ENCODE data around the gene KLF2.
"Not testable (repeated sequence)": the region's sequence is repeated elsewhere in the genome, so short reads cannot be mapped to it uniquely, and the experiment has no call there.

Gene KLF2

DNA sequence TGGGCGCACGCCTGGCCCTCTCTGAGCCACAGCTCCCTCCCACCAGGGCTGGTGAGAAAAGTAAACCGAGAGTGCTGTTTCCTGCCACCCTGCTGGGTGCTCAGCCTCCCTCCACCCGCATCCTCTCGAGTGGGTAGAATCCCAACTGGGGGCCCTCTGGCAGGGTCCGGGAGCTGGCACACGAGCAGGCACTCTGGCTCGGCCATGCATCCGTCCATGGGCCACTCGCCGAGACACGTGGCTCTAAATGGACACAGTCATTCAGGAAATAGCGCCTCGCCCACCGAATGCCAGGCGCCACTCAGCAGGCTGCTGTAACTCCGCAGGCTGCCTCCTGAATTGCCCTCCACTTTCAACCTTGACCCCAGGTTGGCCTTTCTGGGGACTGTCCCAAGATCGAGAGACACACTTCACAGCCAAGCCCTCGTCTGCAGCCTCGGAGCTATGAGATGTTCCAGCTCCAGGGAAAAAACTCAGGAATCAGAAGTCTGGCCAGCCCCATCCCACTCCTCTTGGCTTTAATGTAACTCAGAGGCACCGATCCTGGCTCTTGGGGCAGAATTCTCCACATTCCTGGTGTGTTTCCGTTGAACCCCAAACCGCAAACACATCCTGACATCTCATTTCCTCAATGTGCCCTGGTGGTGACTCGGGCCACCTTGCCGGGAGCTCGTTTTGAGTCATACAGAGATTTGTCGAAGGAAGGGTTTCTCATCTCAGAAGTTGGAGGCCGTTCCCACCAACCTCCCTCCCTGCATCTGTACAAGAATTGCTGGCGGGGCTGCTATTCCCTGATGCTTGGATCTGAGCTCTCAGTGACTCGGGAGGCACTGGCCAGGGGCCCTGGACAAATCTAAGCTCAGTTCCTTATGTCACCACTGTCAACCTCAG lies 14.1 kb downstream of the KLF2 start:
- DNase-seq (ENCODE audit: low spot score): peak; percentile 25

DNA sequence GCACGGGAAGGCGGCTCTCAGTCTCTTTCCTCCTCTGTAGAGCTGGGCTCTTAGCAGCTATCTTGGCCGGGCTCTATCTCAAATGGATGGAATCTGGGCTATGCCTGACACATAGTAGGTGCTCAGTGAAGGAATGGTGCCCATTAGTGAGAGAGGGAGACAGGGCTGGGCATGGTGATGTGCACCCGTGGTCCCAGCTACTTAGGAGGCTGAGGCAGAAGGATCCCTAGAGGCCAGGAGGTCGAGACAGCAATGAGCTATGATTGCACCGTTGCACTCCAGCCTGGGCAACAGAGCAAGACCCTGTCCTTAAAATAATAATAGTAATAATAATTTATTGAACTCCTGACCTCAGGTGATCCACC lies 14.7 kb downstream of the KLF2 start:
- no peak for DNase-seq (ENCODE audit: low spot score)

DNA sequence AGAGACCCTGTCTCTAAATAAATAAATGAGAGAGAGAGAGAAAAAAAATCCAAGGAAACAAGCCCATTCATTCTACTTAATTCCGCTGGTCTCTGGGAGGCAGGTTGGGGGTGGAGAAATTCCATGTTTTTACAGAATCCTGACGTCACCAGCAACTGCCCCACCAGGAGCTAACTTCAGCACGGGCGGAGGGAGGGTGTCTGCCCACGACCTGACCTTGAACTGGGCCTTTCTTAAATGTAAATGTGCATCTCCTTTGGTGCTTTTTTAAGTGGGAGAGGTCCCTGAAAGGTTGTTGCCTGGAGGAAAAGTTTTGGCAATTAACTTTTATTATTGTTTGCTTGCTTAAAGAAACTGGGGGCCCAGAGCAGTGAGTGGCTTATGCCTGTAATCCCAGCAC lies 15.5 kb downstream of the KLF2 start:
- no peak for DNase-seq (ENCODE audit: low spot score)

DNA sequence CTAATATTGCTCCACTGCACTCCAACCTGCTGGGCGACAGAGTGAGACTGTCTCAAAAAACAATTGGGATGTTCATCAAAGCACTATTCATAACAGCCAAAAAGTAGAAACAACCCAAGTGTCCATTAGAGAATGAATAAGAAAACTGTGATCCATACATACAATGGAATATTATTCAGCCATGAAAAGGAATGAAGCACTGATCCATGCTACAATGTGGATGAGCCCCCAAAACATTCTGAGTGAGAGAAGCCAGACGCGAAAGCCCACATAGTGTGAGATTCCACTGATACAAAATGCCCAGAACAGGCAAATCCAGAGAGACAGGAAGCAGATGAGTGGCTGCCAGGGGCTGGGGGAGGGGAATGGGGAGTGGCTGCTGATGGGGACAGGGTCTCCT lies 16.0 kb downstream of the KLF2 start:
- DNase-seq (ENCODE audit: low spot score): no peak

DNA sequence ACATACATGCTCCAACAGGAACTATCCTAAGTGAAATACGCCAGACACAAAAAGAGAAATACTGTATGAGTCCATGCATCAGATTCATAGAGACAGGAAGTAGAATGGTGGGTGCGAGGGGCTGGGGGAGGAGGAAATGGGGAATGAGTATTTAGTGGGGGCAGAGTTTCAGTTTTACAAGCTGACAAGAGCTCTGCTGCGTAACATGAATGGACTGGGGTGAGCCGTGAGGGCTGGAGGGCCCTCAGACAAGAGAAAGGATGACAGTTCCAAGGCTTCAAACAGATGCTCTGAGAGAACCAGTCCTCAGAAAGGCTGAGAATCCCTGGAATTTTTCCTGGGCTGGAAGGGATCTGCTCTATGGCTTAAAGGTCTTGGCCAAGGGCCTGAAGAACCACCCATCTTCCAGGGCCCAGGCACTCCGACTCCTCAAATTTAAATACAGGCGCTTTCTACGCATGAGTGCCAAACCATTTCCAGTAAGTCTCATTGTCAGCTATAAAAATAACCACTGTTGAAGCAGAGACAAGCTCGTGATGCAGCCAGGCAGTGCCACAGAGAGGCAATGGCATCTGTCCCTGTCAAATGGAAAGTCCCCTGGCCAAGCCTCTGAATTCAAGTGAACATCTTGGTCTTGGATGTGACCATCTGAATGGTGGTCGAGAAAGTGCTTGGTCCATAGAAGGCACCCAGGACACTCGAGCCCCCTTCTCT lies 17.5 kb downstream of the KLF2 start:
- DNase-seq (ENCODE audit: low spot score): peak; percentile 58

DNA sequence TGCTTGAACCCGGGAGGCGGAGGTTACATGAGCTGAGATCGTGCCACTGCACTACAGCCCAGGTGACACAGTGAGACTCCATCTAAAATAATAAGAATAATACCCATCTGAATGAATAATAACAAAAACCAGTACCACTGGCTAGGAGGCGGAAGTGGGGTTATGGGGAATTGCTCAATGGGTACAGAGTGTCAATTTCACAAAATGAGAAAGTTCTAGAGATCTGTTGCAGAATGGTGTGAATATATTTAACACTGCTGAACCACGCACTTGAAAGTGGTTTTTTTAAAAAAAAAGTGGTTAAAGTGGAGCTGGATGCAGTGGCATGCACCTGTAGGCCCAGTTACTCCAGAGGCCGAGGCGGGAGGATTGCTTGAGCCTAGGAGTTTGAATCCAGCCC lies 18.5 kb downstream of the KLF2 start:
- no peak for DNase-seq (ENCODE audit: low spot score)

DNA sequence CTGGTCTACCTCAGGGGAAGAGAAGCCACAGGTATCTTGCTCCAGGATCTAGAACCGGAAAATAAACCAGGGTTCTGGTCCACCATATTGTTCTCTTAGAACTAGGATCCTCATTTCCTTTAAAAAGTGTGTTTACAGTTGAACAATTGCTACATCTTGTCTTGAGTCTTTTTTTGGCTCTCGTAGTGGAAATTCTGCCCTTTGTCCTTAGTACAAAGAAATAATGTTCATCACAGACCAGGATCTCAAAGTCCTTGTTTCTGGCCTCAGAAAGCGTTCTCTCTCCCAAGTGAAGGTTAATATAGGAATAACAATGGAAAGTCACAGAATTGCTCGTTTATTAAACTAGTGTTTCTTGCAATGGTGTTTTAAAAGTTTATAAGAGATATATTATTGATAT lies 20.8 kb downstream of the KLF2 start:
- DNase-seq (ENCODE audit: low spot score): no peak

DNA sequence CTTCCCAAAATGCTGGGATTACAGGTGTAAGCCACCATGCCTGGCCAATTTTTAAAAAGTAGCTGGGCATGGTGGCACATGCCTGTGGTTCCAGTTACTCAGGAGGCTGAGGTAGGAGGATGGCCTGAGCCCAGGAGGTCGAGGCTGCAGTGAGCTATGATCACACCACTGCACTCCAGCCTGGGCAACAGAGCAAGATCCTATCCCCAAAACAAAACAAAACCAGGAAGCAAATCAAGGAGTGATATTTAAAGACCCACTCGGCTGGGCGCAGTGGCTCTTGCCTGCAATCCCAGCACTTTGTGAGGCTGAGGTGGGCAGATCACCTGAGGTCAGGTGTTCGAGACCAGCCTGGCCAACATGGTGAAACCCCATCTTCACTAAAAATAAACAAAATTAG lies 22.5 kb downstream of the KLF2 start:
- not testable (repeated sequence) for DNase-seq (ENCODE audit: low spot score)

DNA sequence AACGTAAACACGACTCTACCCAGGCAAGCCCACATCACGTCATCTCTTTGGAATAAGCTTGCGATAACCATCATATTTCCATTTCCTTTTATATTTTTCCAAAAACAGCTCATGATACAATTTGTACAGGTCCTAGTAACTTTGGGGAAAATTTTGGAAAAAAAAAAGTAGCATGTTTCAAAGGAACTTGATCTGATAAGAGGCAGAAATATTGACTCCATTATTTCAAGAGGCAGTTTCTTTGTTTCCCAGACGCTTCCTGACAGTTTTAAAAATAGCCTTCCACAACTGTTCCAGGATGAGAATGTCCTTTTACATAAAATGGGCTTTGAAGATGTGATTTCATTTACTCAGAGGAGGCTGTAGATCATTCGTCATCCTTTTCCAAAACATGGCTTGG lies 23.1 kb downstream of the KLF2 start:
- DNase-seq (ENCODE audit: low spot score): no peak

DNA sequence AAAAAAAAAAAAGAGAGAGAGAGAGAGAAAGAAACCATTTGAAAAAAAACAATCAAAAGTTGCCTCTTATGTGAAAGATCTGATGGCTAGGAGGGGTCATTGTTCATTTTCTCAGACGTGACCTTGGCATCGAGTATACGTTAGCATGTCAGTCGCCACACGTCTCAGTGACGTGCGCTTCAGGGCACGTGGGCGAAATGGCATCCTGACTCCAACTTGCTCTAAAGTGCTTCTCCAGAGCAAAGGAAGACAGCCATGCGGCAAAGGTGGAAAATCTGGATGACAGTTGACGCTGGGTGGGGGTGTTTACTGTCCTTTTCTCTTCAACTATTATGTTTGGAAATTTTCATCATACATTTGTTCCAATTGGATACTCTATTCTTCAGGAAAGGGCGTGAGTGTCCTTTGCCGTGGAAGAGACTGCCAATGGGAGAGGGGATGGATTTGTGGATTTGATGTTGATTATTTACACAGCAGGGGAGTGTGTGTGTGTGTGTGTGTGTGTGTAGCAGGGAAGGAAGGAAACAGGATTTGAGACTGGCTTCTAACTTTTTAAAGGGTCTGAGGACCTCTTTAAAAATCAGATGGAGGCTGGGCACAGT lies 25.0 kb downstream of the KLF2 start:
- no peak for DNase-seq (ENCODE audit: low spot score)

DNA sequence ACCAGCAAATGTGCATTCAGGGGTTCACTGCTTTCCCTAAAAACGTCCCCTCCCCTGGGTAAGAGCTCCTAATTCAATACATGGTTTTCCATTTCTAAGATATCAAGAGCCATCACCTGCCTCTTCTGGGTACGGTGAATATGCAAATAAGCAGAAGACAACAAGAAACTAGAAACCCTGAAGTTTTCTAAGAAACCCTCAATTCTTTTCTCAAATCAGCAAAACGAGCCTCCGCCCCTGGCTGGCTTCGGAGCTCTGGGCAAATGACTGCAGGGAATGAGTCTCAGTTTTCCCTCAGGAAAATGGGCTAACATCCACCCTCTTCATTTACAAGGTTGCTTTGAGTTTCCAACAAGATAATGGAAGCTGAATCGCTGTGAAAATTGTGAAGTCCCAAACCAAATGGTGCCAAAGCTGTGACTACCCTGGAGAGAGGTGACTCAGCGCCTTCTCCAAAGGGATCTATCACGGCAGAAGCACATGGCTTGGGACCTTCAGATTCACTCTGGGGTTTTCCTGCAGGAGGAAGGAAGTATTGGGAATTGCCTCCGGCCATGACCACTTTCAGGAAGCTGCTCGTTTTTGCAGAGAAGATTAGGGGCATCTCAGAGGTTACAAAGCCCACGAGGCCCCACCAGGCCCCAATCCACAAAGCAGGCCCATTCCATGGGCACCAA lies 26.6 kb downstream of the KLF2 start:
- no peak for DNase-seq (ENCODE audit: low spot score)

DNA sequence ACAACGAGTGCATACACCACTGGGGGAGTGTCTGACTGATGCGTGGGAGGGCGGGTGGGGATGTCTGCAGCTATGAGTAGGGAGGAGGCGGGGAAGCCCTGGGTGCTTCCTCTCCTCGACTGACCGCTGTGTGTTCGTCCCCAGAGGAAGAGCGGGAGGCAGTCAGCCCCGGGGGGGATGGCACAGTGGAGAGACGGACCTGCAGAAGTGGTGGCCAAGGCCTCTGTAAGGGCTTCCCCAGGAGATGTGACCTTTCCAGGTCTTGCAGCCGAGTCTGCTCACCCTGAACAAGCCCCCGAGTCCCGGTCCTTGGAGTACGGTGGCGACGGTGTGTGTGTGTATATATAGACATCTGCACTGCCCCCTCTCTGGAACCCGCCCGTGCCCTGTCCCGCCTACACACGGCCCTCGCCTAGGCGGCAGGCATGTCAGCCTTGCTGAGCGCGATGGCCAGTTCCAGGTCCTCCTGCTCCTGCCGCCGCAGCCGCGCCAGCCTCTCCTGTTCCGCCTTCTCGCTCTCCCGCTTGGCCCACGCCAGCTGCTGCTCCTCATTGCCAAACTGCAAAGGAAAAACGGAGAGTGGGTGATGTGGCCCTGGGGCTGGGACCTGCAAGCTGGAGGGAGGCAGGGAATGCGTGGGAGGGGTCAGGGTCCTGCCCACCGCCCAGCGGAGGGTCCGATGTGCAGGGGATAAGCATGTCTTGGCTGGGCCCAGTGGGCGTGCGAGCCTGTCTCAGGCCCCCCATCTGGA lies 30.8 kb downstream of the KLF2 start:
- DNase-seq (ENCODE audit: low spot score): no peak

DNA sequence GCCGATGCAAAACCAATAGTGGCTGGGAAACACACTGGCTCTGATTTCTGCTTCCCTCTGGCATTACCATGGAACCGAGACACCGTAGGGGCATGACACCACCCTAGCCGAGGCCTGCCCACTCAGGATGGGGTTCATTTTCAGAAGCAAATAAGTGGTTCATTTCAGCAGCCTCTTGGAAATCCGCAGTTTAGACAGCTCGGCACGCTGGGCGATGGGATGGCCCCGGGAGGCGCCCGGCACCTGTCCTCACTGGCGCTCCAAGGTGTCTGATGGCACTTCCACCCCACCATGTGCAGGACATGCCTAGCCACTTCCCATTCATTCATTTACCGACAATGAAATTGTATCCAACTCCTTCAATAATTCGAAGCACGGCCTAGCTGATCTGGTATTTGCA lies 33.8 kb downstream of the KLF2 start:
- DNase-seq (ENCODE audit: low spot score): no peak

DNA sequence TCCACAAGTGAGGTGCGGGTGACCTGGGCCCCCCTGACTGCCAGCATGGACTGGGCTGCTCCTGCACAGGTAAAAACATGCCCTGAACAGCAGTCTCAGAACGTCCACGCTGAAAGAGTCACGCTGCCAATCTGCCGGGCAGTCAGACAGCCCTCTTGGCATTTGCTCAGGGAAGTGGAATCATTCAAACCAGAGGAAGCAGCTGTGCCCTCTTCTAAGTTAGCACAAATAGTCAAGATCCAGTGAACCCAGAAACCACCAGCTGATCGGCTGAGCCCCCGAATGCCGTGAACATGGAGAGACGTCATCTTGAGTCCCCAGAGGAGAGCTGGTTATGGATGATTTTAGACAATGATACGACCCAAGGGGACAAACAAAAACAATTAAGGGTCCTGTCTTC lies 34.4 kb downstream of the KLF2 start:
- DNase-seq (ENCODE audit: low spot score): no peak

DNA sequence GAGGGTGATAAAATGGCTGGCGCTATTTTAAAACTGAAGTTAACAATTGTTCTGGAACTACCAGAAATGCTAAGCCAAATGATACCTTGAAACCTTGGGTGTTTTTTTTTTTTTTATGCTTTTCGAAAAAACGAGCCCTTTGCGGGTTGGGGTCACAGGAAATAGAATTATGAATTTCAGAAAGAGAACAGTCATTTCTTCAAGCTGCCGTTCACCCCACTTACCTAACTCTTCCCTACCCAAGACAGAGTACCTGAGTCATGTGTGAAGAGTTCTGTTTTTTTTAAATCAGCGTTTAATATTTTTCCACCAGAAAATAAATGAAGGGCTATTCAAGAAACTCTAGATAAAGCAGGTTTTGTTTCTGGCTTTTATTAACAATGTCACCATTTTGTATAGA lies 35.3 kb downstream of the KLF2 start:
- DNase-seq (ENCODE audit: low spot score): no peak

DNA sequence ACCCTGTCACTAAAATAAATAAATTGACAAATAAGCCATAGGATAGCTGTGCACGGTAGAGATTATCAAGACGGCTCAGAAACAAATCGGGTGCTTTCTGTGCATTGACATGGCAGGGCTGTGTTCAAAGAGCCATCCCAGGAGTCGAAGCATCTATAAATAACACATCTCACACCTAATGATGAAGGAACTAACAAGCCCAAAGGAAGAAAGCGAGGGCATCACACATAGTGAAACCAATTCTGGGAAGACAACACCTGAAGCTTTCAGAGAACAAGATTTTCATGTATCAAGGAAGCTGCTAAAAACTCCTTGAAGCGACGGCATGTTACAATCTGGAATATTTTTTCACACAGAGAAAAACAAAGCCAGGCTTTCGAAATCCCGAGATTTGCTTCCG lies 36.1 kb downstream of the KLF2 start:
- DNase-seq (ENCODE audit: low spot score): no peak

DNA sequence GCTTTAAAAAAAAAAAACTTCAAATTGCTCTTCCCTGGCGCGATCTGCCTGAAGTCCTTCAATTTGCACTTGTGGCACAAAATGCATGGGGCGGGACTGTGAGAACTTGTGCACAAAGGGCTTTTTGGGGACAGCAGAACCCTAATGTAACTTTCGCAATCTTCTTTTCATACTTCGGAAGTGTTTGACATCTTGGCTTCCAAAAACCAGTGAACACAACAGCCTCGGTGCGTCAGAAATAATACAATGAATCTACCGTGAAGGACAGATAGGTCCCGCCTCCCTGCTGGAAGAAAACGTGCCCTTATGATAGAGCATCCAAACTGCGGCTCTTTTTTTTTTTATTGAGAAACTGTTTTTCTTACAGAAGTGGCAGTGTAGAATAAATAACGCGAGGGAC lies 36.6 kb downstream of the KLF2 start:
- DNase-seq (ENCODE audit: low spot score): no peak

DNA sequence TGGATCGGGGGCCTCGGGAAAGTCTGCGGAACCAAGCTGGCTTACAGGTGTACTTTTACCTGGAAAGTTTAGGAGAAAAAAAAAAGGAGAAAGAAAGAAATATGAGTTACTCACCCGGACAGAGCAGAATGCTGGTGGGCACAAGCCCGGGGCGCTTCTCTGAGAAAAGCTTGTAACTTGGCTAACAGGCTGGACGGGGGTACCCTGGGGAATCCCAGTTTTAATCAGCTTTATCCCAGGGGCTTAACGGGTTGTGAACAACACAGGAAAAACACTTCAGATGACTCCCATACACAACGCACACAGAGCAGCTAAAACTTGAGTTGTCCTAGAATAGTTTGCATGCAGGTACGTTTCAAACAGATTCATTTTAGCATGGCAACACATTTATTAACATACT lies 37.3 kb downstream of the KLF2 start:
- no peak for DNase-seq (ENCODE audit: low spot score)

DNA sequence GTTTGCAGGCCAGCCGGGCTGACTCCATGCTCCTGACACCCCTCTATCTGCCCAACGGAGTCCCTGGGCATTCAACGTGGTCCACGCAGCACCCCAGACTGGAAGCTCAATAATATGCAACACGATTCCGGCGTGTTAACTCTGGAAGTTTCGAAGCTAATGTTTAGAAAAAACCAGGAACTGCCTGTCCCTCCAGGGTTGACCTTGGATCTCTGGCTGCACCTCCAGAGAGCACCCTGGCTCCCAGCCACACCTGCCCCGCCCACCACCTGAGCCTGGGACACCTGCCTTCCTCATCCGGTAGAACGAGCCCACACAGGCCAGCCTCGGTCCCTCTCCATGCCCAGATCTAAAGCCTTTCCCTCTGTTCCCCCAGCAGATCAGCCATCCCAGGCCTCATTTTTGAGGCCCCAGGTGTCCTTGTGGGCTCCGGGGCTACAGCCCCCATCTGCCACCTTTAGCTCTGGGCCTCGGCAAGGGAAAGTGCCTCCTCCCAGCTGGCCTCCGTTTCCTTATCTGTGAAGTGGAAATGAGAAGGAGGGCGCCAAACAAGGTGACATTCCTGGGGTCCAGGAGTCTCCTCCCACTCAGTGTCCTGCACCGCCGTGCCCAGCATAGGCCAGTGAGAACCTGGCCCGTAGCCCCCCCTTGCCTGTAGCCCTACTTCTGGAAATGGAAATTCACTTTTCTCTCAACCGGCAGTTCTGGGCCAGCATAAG lies 38.7 kb downstream of the KLF2 start:
- DNase-seq (ENCODE audit: low spot score): no peak

DNA sequence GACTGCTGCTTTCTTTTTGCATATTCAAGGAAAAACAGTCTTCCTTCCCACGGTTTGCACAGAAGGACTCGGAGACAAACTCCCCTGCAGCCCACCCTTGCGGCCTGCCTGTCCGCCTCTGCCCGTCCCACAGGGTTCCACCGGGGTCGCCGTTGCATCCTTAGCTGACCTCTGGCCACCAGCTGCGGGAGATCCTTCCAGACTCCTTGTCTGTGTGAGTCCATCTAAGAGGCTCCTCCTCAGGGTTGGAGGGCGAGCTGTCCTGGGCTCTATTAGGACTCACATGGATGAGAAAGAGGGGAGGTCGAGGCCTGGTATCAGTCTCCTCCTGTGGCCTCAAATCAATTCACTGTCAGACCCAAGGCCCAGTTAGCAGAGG lies 39.2 kb downstream of the KLF2 start:
- no peak for DNase-seq (ENCODE audit: low spot score)

DNA sequence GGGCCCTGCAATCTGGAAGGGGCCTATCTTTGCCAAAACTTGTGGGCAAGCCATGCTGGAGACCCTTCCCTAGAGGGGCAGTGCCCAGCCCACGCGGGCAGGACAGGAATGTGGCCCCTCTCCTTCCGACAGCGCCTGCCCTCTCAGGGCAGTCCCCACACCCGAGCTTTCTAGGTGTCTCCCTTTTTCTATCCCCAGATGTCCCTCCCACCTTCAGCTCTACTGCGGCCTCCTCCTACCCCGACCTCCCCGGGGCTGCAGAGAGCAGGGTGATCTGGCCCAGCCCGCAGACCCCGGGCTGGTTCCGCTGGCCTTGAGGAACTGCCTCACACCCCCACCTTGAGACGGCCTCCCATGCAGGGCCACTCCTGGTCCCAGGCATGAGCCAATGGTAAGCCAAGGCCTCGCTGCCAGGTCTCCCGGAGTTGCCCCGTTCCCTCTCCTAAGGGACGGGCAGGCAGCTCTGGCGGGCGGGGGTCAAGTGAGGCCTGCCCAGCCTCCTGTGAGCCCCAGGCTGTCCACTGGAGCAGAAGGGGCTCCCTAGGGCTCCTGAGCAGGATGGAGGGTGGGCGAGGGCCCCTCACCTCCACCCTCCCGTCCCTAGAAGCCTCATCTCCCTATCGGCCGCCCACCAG lies 39.7 kb downstream of the KLF2 start:
- DNase-seq (ENCODE audit: low spot score): no peak
